ENCODE results near the gene RMC1.

DNA sequence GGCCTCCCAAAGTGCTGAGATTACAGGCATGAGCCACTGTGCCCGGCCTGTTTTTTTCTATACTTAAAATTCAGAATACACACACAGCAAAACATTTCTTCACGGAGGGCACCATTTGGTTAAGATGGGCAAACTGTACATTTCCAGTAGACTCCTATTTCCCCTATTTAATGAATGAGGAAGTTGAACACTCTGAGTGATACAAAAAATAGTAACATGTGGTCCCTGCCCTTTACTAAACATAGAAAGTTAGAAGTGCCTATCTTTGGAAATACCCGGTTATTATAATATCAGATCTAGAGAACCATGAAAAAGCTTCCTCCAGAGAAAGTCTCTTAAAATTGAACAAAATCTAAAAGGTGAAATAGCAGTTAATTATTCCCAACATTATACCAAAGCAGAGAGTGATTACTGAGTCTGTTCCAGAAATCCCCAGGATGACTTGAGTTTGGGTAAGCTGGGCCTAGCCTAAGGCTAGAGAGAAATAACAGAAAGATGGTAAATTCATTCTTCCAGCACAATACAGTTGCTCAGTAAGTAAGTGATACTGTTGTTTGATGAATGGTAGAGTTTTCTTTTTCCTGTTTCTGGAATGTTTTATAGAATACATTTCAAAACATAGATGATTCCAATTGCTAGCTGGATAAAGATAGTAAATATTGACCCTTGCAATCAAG, 23.3 kb upstream of the RMC1 start:
- TF ChIP-seq, protein P1, sequence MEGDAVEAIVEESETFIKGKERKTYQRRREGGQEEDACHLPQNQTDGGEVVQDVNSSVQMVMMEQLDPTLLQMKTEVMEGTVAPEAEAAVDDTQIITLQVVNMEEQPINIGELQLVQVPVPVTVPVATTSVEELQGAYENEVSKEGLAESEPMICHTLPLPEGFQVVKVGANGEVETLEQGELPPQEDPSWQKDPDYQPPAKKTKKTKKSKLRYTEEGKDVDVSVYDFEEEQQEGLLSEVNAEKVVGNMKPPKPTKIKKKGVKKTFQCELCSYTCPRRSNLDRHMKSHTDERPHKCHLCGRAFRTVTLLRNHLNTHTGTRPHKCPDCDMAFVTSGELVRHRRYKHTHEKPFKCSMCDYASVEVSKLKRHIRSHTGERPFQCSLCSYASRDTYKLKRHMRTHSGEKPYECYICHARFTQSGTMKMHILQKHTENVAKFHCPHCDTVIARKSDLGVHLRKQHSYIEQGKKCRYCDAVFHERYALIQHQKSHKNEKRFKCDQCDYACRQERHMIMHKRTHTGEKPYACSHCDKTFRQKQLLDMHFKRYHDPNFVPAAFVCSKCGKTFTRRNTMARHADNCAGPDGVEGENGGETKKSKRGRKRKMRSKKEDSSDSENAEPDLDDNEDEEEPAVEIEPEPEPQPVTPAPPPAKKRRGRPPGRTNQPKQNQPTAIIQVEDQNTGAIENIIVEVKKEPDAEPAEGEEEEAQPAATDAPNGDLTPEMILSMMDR (conservative IDR thresholded peaks at IDR 0.05; ENCODE audit: low read length) = no peak
- TF ChIP-seq EZH2phosphoT487 (IDR thresholded peaks at IDR 0.05; ENCODE audit: borderline replicate concordance, low read depth, low read length) = no peak
